Prostate gland (tissue), 2 donors: ENCODE measurements around the gene SLC17A8. TPM values are rescaled to one million over a fixed set of nuclear protein-coding genes. Genes with fewer than 3 reads are reported as not detected.
"Not testable (repeated sequence)": the region's sequence is repeated elsewhere in the genome, so short reads cannot be mapped to it uniquely, and the experiment has no call there.

Experiments
- DNase-seq: peaks from one replicate; pipeline ENCODE4 v3.0.0-alpha.2; 2019; ENCODE audit warnings: low spot score
- H3K27ac ChIP-seq, 2 donors: fragments of 200-600 bp; sonication (generic); 2 replicates each; pipeline ENCODE4 v1.5.1; 2017 to 2019
- H3K27me3 ChIP-seq: fragments of 200-600 bp; sonication (generic); replicated peaks from 2 replicates; pipeline ENCODE4 v1.5.1; 2019; ENCODE audit not compliant: insufficient read depth
- H3K36me3 ChIP-seq, 2 donors: fragments of 200-600 bp; sonication (generic); 1 replicate in 1 of 2; 2 replicates in 1 of 2; pipeline versions ENCODE4 v1.5.1 to v1.8.1; 2017 to 2019
- H3K4me1 ChIP-seq: fragments of 200-600 bp; sonication (generic); replicated peaks from 2 replicates; pipeline ENCODE4 v1.5.1; 2019
- H3K4me3 ChIP-seq, 2 donors: fragments of 200-600 bp; sonication (generic); 2 replicates each; pipeline ENCODE4 v1.5.1; 2017 to 2019
- H3K9me3 ChIP-seq: fragments of 200-600 bp; sonication (generic); 2 replicates; pipeline ENCODE4 v1.5.1; 2017
- POLR2A ChIP-seq: fragments of 450-650 bp; IDR thresholded peaks from one replicate; pipeline ENCODE4 v1.6.1; 2016; ENCODE audit warnings: antibody characterized with exemption, mild to moderate bottlenecking
- POLR2AphosphoS5 ChIP-seq: sonication (generic); formaldehyde crosslinking; IDR thresholded peaks from one replicate; pipeline ENCODE4 v1.6.1; 2017; ENCODE audit warnings: antibody characterized with exemption
- WGBS: methylation state at CpG from one replicate; pipeline ENCODE4 v1.1.5; 2018; 5-methylcytosine and 5-hydroxymethylcytosine counted together
- intact Hi-C: fragments of 100-400 bp; cut with DNase I; formaldehyde crosslinking; loops from one replicate; pipeline ENCODE4 v1.14.2; 2022
- total RNA-seq, 2 donors: library from RNA; depleted of rRNA; stranded (reverse); fragments of >200 nt; gene quantifications; one replicate each; pipeline ENCODE4 v1.1.0, GENCODE V29; 2016
- TF ChIP-seq, protein P1 (sequence below), 4 experiments: fragments of 200-600 bp in 2 of 4; fragments of 450-650 bp in 2 of 4; sonication (generic) in 2 of 4; IDR thresholded peaks; 1 replicate in 3 of 4; 2 replicates in 1 of 4; pipeline ENCODE4 v1.5.1; 2016 to 2019; ENCODE audit warnings: antibody characterized with exemption in 4 of 4, mild to moderate bottlenecking in 2 of 4, moderate library complexity in 2 of 4

The SLC17A8 gene
- total RNA-seq, 2 donors from 2014 or later = not detected

DNA sequence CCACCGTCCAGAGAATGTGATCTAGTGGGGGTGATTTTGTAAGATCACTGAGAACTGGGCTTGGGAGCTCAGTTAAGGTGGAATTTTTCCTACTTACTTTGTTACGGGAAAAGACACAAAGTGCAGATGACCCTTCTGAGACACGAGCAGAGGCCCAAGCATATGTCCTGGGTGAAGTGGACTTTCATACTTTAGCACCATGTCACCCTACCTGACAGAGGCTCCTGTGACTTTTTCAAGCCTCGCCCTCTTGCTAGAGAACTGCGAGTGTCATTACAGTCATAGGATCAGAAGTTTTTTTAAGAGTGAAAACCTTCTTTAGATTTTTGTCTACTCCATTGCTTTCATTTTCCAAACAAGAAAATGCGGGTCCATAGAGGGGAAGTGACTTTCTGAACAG is 56.1 kb downstream of the SLC17A8 start:
- Histone ChIP-seq H3K27me3 (no peaks in the 10 kb centered on the region), H3K36me3 (no peaks in the 10 kb centered on the region), H3K9me3 (no peaks in the 10 kb centered on the region), H3K4me3 (no peak overlapping the region), H3K27ac (no peak overlapping the region), H3K4me1 (no peaks in the 10 kb centered on the region)
- TF ChIP-seq POLR2A (no peak), POLR2AphosphoS5 (no peak)
- TF ChIP-seq, protein P1, sequence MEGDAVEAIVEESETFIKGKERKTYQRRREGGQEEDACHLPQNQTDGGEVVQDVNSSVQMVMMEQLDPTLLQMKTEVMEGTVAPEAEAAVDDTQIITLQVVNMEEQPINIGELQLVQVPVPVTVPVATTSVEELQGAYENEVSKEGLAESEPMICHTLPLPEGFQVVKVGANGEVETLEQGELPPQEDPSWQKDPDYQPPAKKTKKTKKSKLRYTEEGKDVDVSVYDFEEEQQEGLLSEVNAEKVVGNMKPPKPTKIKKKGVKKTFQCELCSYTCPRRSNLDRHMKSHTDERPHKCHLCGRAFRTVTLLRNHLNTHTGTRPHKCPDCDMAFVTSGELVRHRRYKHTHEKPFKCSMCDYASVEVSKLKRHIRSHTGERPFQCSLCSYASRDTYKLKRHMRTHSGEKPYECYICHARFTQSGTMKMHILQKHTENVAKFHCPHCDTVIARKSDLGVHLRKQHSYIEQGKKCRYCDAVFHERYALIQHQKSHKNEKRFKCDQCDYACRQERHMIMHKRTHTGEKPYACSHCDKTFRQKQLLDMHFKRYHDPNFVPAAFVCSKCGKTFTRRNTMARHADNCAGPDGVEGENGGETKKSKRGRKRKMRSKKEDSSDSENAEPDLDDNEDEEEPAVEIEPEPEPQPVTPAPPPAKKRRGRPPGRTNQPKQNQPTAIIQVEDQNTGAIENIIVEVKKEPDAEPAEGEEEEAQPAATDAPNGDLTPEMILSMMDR (IDR thresholded peaks at IDR 0.05) = no peak
- no peak for DNase-seq
- intact Hi-C loops = no loop called here
- WGBS = 91% methylated on average over 6 of the region's 6 CpGs

DNA sequence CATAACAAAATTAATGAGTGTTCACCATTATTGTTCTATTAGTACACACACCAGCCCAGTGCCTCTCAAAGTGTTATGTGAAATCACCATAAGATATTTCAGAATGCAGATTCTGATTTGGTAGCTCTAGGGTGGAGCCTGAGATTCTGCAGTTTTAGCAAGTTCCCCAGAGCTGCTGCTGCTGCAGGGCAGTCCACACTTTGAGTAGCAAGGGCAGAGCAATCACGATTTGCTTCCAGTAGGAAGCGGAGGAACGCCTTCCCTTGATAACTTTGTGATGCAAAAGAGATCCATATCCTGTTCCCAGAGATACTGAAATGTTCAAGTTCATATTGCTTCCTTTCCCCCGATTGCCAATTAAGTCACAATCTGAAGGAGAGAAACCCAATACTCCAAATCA is 57.9 kb downstream of the SLC17A8 start:
- TF ChIP-seq POLR2AphosphoS5 (no peak), POLR2A (no peak)
- TF ChIP-seq, protein P1 (IDR thresholded peaks at IDR 0.05) = no peak

DNA sequence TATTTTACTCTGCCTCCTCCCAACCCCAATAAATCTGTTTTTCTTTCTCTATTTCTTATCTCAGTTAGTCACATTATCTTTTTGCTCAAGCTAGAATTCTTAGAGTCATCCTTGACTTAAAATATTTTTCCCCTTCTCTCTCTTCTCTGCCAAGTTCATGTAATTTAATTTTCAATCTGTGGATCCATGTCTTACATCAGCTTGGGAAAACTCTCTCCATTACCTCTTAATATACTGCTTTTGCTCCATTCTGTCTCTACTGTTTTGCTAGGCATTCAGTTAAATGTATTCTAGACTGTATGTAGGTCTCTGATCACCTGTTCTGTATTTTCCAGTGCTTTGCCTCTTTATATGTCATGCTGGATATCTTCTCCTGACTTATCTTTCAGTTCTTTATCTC is 65.8 kb downstream of the SLC17A8 start:
- TF ChIP-seq, protein P1 (IDR thresholded peaks at IDR 0.05) = no peak
- TF ChIP-seq POLR2AphosphoS5 (no peak), POLR2A (no peak)
- intact Hi-C loops = no loop called here

More for the DNA sequence above, 57.9 kb downstream of the SLC17A8 start:
- no peaks in the 10 kb centered on the region for H3K9me3 ChIP-seq
- WGBS = 67% methylated on average over 4 of the region's 4 CpGs
- H3K4me1 ChIP-seq = no peaks in the 10 kb centered on the region
- no peak overlapping the region for H3K4me3 ChIP-seq
- H3K27me3 ChIP-seq = no peaks in the 10 kb centered on the region
- DNase-seq = no peak
- H3K36me3 ChIP-seq = no peaks in the 10 kb centered on the region
- intact Hi-C loops = no loop called here
- H3K27ac ChIP-seq = no peak overlapping the region

DNA sequence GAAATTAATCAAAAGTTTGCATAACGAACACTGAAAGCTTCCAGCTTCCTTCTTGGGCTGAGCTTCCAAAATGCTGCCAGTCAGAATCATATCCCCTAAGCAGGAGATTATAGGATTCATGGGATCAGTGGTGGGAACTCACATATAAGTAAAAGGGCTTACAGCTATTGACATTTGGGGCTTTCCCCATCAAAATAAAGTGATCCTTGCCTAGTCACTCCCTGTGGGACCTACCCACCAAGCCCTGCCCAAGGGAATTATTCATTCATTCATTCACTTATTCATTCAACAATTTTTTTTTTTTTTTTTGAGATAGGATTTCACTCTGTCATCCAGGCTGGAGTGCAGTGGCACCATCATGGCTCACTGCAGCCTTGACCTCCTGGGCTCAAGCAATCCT is 69.3 kb downstream of the SLC17A8 start:
- H3K27me3 ChIP-seq = no peaks in the 10 kb centered on the region
- H3K9me3 ChIP-seq = no peaks in the 10 kb centered on the region
- no peak for DNase-seq
- no peak for TF ChIP-seq POLR2AphosphoS5
- TF ChIP-seq POLR2A = no peak
- TF ChIP-seq, protein P1 (IDR thresholded peaks at IDR 0.05) = no peak
- intact Hi-C loops = no loop called here
- no peaks in the 10 kb centered on the region for H3K4me1 ChIP-seq
- H3K4me3 ChIP-seq = no peak overlapping the region
- 35% methylated on average over 1 of the region's 1 CpG for WGBS
- H3K36me3 ChIP-seq = no peaks in the 10 kb centered on the region
- no peak overlapping the region for H3K27ac ChIP-seq

More for the DNA sequence above, 65.8 kb downstream of the SLC17A8 start:
- no peaks in the 10 kb centered on the region for H3K36me3 ChIP-seq
- no peak overlapping the region for H3K27ac ChIP-seq
- no peak overlapping the region for H3K4me3 ChIP-seq
- no peaks in the 10 kb centered on the region for H3K9me3 ChIP-seq
- H3K4me1 ChIP-seq = no peaks in the 10 kb centered on the region
- DNase-seq = no peak
- H3K27me3 ChIP-seq = no peaks in the 10 kb centered on the region

DNA sequence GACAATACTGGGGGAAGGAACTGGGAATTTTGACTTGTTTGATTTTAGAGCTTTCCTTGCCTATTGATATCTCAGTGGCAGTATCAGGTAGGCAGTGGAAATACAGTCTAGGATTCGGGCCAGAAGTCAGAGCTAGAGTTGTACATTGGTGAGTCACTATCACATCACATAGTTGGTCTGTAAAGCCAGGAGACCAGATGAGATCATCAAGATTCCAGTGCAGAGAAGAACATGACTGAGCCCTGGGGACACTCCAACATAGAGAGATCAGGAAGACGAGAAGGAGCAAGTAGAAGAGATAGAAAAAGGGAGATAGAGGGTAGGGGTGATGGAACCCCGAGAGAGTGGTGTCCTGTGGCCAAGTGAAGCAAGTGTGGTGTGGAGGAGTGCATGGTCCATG is 70.2 kb downstream of the SLC17A8 start:
- Histone ChIP-seq H3K27ac (no peak overlapping the region), H3K4me1 (no peaks in the 10 kb centered on the region), H3K9me3 (no peaks in the 10 kb centered on the region), H3K27me3 (no peaks in the 10 kb centered on the region), H3K4me3 (no peak overlapping the region), H3K36me3 (no peaks in the 10 kb centered on the region)
- intact Hi-C loops = no loop called here
- DNase-seq = no peak
- WGBS = 77% methylated on average over 3 of the region's 3 CpGs
- TF ChIP-seq, protein P1 (IDR thresholded peaks at IDR 0.05) = no peak
- TF ChIP-seq POLR2A (no peak), POLR2AphosphoS5 (no peak)

DNA sequence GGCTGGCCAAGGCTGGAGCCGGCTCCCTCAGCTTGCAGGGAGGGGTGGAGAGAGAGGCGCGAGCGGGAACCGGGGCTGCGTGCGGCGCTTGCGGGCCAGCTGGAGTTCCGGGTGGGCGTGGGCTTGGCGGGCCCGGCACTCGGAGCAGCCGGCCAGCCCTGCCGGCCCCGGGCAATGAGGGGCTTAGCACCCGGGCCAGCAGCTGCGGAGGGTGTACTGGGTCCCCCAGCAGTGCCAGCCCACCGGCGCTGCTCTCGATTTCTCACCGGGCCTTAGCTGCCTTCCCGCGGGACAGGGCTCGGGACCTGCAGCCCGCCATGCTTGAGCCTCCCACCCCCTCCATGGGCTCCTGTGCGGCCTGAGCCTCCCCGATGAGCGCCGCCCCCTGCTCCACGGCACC is 73.4 kb downstream of the SLC17A8 start:
- H3K9me3 ChIP-seq, DNase-seq, H3K27me3 ChIP-seq, H3K36me3 ChIP-seq, intact Hi-C loops, H3K4me1 ChIP-seq, H3K4me3 ChIP-seq, H3K27ac ChIP-seq: not testable (repeated sequence)
- 98% methylated on average over 29 of the region's 32 CpGs for WGBS
